Loucy (cell line): ENCODE results near the gene FHIP1B.

ENCODE experiments used
- H2AFZ ChIP-seq: fragments of 200-600 bp; sonication (generic); 2 replicates; pipeline ENCODE4 v1.6.0; 2016; ENCODE audit warnings: antibody characterized with exemption, mild to moderate bottlenecking, low read length, moderate library complexity
- H3F3A ChIP-seq: fragments of 200-600 bp; 2 replicates; pipeline ENCODE4 v1.6.0; 2016; ENCODE audit warnings: antibody characterized with exemption, low read depth, mild to moderate bottlenecking
- H3K27me3 ChIP-seq: fragments of 200-600 bp; sonication (generic); 2 replicates; pipeline ENCODE4 v1.6.1; 2014; ENCODE audit warnings: low read length, mild to moderate bottlenecking; ENCODE audit not compliant: insufficient read depth, poor library complexity, severe bottlenecking
- H3K36me3 ChIP-seq: fragments of 200-600 bp; sonication (generic); 2 replicates; pipeline ENCODE4 v1.6.1; 2016; ENCODE audit warnings: low read length; ENCODE audit not compliant: insufficient read depth
- H3K4me1 ChIP-seq: fragments of 200-600 bp; sonication (generic); 2 replicates; pipeline ENCODE4 v1.5.1; 2014; ENCODE audit warnings: low read length, mild to moderate bottlenecking; ENCODE audit not compliant: insufficient read depth, poor library complexity, severe bottlenecking
- H3K4me2 ChIP-seq: fragments of 200-600 bp; sonication (generic); 2 replicates; pipeline ENCODE4 v1.6.0; 2014; ENCODE audit warnings: antibody characterized with exemption, low read length, low read depth, mild to moderate bottlenecking; ENCODE audit not compliant: poor library complexity, severe bottlenecking
- H3K4me3 ChIP-seq: fragments of 200-600 bp; sonication (generic); 2 replicates; pipeline ENCODE4 v1.5.1; 2014; ENCODE audit warnings: low read length, mild to moderate bottlenecking, mixed read lengths; ENCODE audit not compliant: poor library complexity, severe bottlenecking
- H3K79me2 ChIP-seq: fragments of 200-600 bp; sonication (generic); 2 replicates; pipeline ENCODE4 v1.6.1; 2014; ENCODE audit warnings: low read length; ENCODE audit not compliant: insufficient read depth
- H3K9ac ChIP-seq: fragments of 200-600 bp; sonication (generic); 2 replicates; pipeline ENCODE4 v1.6.0; 2014; ENCODE audit warnings: mild to moderate bottlenecking, low read depth, low read length, moderate library complexity; ENCODE audit not compliant: poor library complexity, severe bottlenecking
- H3K9me2 ChIP-seq: fragments of 200-600 bp; sonication (generic); replicated peaks from 2 replicates; pipeline ENCODE4 v1.6.1; 2016; ENCODE audit warnings: low read depth, low read length, mixed read lengths
- H3K9me3 ChIP-seq: fragments of 200-600 bp; sonication (generic); 2 replicates; pipeline ENCODE4 v1.6.1; 2014; ENCODE audit warnings: mild to moderate bottlenecking, antibody characterized with exemption, low read length, low read depth; ENCODE audit not compliant: insufficient read depth
- H4K20me1 ChIP-seq: fragments of 200-600 bp; sonication (generic); 2 replicates; pipeline ENCODE4 v1.6.0; 2014; ENCODE audit warnings: antibody characterized with exemption, low read length, mild to moderate bottlenecking; ENCODE audit not compliant: insufficient read depth, poor library complexity, severe bottlenecking
- EZH2phosphoT487 ChIP-seq: fragments of 200-600 bp; IDR thresholded peaks from 2 replicates; pipeline ENCODE4 v1.6.1; 2018; ENCODE audit warnings: antibody characterized with exemption, mild to moderate bottlenecking, moderate library complexity, borderline replicate concordance
- TF ChIP-seq, protein P1 (sequence below): fragments of 200-600 bp; sonication (generic); conservative IDR thresholded peaks from 2 replicates; pipeline ENCODE4 v1.5.1; 2014; ENCODE audit warnings: mild to moderate bottlenecking, antibody characterized with exemption, low read length

FHIP1B gene

GRCh38 chr11:6197466-6198200 is 36.8 kb downstream of the FHIP1B start:
- H3K4me1 ChIP-seq: peaks cover 9% of the 10 kb centered on the region
- H2AFZ ChIP-seq: no peak overlapping the region
- no peaks in the 10 kb centered on the region for H3K79me2 ChIP-seq
- H3K27me3 ChIP-seq: no peaks in the 10 kb centered on the region
- no peaks in the 10 kb centered on the region for H3K36me3 ChIP-seq
- no peaks in the 10 kb centered on the region for H4K20me1 ChIP-seq
- no peaks in the 10 kb centered on the region for H3F3A ChIP-seq
- no peaks in the 10 kb centered on the region for H3K9me3 ChIP-seq
- H3K9ac ChIP-seq: no peak overlapping the region
- no peak overlapping the region for H3K4me3 ChIP-seq
- TF ChIP-seq, protein P1, sequence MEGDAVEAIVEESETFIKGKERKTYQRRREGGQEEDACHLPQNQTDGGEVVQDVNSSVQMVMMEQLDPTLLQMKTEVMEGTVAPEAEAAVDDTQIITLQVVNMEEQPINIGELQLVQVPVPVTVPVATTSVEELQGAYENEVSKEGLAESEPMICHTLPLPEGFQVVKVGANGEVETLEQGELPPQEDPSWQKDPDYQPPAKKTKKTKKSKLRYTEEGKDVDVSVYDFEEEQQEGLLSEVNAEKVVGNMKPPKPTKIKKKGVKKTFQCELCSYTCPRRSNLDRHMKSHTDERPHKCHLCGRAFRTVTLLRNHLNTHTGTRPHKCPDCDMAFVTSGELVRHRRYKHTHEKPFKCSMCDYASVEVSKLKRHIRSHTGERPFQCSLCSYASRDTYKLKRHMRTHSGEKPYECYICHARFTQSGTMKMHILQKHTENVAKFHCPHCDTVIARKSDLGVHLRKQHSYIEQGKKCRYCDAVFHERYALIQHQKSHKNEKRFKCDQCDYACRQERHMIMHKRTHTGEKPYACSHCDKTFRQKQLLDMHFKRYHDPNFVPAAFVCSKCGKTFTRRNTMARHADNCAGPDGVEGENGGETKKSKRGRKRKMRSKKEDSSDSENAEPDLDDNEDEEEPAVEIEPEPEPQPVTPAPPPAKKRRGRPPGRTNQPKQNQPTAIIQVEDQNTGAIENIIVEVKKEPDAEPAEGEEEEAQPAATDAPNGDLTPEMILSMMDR: no peak
- TF ChIP-seq EZH2phosphoT487: no peak
- no peaks in the 10 kb centered on the region for H3K9me2 ChIP-seq
- no peak overlapping the region for H3K4me2 ChIP-seq

DNA sequence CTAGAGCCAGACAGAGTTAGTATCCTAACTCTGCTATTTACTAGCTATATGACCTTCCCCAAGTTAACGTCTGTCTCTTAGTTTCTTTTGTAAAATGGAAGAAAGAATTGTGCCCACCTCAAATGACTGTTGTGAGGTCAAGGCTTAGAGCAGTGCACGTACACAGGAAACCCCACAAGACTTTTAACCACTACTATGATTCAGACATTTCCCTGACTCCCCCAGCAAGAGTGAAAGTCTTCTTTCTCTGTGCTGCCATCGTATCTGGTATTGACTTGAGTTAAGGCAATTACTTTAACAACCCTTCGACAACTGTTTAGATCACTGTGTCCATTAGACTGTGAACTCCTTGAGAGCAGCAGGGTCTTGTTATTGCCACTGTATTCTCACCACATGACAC is 38.0 kb downstream of the FHIP1B start:
- Histone ChIP-seq H4K20me1 (no peaks in the 10 kb centered on the region), H3K27me3 (no peaks in the 10 kb centered on the region), H3K4me1 (peaks cover 9% of the 10 kb centered on the region), H3K9ac (no peak overlapping the region), H3K79me2 (no peaks in the 10 kb centered on the region), H3K36me3 (no peaks in the 10 kb centered on the region), H3F3A (no peaks in the 10 kb centered on the region), H3K9me2 (no peaks in the 10 kb centered on the region), H3K4me3 (no peak overlapping the region), H2AFZ (no peak overlapping the region), H3K9me3 (no peaks in the 10 kb centered on the region), H3K4me2 (peak overlapping the region; percentile 28)
- no peak for TF ChIP-seq EZH2phosphoT487
- TF ChIP-seq, protein P1: no peak

GRCh38 chr11:6194065-6194581 is 40.3 kb downstream of the FHIP1B start:
- no peak overlapping the region for H3K4me2 ChIP-seq
- no peak for TF ChIP-seq EZH2phosphoT487
- TF ChIP-seq, protein P1: no peak
- H3K9me2 ChIP-seq: no peaks in the 10 kb centered on the region
- H3K4me3 ChIP-seq: no peak overlapping the region
- H4K20me1 ChIP-seq: no peaks in the 10 kb centered on the region
- H3K9me3 ChIP-seq: no peaks in the 10 kb centered on the region
- no peaks in the 10 kb centered on the region for H3K79me2 ChIP-seq
- H3K9ac ChIP-seq: no peak overlapping the region
- H3K4me1 ChIP-seq: peaks cover 9% of the 10 kb centered on the region
- H3K27me3 ChIP-seq: no peaks in the 10 kb centered on the region
- H2AFZ ChIP-seq: no peak overlapping the region
- no peaks in the 10 kb centered on the region for H3F3A ChIP-seq
- no peaks in the 10 kb centered on the region for H3K36me3 ChIP-seq
